GM13976 (cell line): ENCODE data around the gene KRT3.

Experiments used
- DNase-seq: peaks from one replicate; pipeline ENCODE4 v3.0.0; 2012; ENCODE audit warnings: low spot score
- CTCF ChIP-seq: IDR thresholded peaks from 2 replicates; pipeline ENCODE4 v1.5.1; 2012; ENCODE audit warnings: borderline replicate concordance, mild to moderate bottlenecking; ENCODE audit not compliant: insufficient read depth; ENCODE audit errors: extremely low read depth, missing control alignments, control extremely low read depth
- in situ Hi-C: fragments of 300-500 bp; cut with MboI; formaldehyde crosslinking; loops from one replicate; pipeline ENCODE4 v1.12.0; 2022; ENCODE audit warnings: low sequenced_read_pairs, mixed read lengths, inconsistent platforms; ENCODE audit not compliant: unreplicated experiment

Gene KRT3

GRCh38 chr12:52827499-52828090 lies 31.7 kb upstream of the KRT3 start:
- DNase-seq: no peak
- in situ Hi-C loops: no loop called here
- no peak for TF ChIP-seq CTCF

GRCh38 chr12:52826611-52827498 lies 30.9 kb upstream of the KRT3 start:
- no peak for TF ChIP-seq CTCF
- no peak for DNase-seq
- in situ Hi-C loops: no loop called here

GRCh38 chr12:52825961-52826360 lies 30.0 kb upstream of the KRT3 start:
- no peak for TF ChIP-seq CTCF
- in situ Hi-C loops: no loop called here
- no peak for DNase-seq

DNA sequence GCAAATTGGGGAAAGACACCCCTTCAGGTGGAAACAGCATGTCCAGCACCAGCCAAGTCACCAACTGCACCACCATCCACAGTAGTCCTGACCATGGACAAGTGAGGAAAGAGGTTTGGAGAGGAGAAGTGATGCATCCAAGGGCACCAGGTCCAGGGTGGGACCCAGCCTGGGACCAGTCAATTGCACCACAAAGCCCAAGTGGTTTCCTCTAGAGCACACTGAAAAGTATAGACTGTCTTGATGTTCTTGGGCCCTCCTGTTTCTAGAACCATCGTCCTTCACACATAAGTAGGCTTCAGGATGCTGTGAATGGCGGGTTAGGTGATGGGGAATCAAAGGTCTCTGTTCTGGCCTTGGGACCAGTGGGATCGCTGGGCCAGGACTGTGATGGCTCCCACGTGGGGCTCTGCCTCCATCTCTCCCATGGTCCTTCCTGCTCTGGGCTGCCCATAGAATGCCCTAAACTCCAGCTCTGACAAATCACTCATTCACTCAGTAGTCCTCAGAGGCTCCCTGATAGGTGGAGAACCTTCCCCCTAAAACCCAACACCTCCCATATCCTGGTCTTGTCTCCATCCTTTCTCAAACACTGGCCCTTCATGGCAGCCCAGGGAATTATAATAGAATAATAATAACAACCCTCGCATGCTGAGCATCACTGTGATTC lies 29.0 kb upstream of the KRT3 start:
- TF ChIP-seq CTCF: no peak
- DNase-seq: no peak
- in situ Hi-C loops: no loop called here

DNA sequence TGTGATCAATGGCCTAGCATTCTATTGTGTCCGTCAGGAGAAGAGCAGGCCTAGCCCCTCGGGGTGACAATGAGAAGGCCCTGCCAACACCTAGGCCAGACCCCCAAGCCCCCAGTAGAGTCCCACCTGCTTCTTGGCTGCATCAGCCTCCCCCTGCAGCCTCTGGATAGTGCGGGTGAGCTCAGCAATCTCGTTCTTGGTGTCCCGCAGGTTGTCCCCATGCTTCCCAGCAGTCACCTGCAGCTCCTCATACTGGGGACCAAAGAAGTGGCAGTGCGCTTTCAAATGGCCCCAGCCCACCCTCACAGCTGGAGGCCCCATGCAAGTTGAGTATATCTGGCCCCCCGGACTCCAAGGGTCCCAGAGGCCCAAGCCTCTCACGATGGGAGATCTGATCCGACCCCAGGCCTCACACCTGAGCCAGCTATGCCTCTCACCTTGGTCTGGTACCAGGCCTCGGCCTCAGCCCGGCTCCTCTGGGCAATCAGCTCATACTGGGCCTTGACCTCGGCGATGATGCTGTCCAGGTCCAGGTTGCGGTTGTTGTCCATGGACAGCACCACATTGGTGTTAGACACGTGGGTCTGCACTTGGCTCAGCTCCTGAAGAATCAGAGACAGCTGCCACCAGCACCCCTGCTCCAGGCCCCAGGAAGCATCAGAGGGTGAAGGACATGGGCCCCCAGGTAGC lies 28.0 kb upstream of the KRT3 start:
- in situ Hi-C loops: no loop called here
- TF ChIP-seq CTCF: no peak
- DNase-seq: no peak
